Measurements from ENCODE around the gene KCNMA1.

KCNMA1 gene

GRCh38 chr10:77625379-77625778 lies 12.2 kb downstream of the KCNMA1 start:
- no peak overlapping the region for H3K4me3 ChIP-seq (ENCODE audit: low read depth, low read length)
- no peak for TF ChIP-seq CTCF (IDR thresholded peaks at IDR 0.05; ENCODE audit: control insufficient read depth, extremely low read depth, insufficient read depth)
- no peak for DNase-seq (ENCODE audit: low read depth)

DNA sequence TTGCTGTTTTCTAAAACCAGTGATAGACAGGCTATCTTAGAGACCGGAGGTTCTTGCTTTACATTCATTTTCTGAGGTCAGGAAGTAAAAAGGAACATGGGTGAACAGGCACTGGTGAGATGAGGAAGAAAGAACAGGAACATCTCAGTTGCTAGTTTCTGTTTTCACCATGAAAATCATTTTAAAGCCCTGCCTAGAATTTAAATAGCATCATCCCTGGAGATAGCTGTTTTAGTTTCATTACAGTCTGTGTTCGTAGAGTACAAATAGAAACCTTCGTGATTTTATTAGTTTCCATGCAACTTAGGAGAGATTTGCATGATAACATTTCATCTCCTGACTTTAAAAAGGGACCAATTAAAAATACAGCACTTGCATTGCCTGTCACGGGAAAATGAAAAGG lies 14.7 kb downstream of the KCNMA1 start:
- DNase-seq (ENCODE audit: low read depth): no peak
- peak overlapping the region; percentile 26 for H3K4me3 ChIP-seq (ENCODE audit: low read depth, low read length)
- no peak for TF ChIP-seq CTCF (IDR thresholded peaks at IDR 0.05; ENCODE audit: control insufficient read depth, extremely low read depth, insufficient read depth)

DNA sequence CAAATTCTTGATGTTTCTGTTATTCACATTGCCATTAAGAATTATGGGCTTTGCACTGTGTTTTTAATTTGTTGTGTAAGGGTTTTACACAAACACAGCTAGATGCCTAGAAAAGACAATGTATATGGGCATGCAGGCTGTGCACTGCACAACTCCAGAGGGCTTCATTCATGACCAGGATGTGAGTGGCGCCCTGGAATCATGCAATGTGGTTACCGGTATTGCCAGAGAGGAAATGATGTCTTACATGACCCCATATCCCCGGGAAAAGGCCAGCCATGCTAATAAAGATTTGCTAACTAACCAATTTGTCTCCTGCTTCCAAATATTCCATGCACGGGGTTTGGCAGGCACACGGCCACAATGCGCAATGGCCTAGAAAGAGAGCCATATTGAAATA lies 16.9 kb downstream of the KCNMA1 start:
- no peak for TF ChIP-seq CTCF (IDR thresholded peaks at IDR 0.05; ENCODE audit: control insufficient read depth, extremely low read depth, insufficient read depth)
- H3K4me3 ChIP-seq (ENCODE audit: low read depth, low read length): no peak overlapping the region
- no peak for DNase-seq (ENCODE audit: low read depth)

DNA sequence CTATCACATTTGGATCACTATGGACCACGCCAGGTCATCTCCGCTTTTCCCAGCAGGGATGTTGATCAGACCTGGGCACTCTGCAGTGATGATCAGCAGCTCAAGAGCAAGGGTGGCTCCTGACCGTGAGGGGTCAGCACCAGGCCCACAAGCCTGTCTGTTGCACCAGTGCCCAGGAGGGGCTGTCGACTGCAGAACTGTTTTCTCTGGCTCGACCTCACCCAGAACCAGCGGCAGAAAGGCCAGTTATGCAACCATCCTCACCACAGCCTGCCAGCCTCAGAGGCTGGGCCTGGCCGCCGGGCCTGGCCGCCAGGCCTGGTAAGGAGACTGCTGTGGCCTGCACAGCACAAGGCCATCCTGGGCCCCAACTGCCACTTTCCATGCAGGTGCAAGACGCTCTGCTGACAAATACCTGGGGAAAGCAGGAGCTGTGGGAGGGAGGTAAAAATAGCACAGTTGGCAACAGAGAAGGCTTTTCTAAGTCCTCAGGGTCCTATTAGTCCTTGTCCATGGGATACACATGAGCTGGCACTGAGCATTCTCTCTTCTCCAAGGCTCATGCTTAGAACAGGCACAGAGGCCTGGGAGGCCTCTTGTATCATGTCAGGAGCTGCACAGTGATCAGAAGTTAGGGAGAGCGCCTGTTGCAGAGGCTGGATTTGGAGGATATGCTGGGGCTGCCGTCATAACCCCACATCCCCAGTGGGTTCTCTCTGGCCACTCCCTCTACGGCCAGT lies 17.5 kb downstream of the KCNMA1 start:
- DNase-seq (ENCODE audit: low read depth): no peak
- no peak for TF ChIP-seq CTCF (IDR thresholded peaks at IDR 0.05; ENCODE audit: control insufficient read depth, extremely low read depth, insufficient read depth)

GRCh38 chr10:77618117-77618516 lies 19.5 kb downstream of the KCNMA1 start:
- DNase-seq (ENCODE audit: low read depth): no peak
- TF ChIP-seq CTCF (IDR thresholded peaks at IDR 0.05; ENCODE audit: control insufficient read depth, extremely low read depth, insufficient read depth): no peak
- H3K4me3 ChIP-seq (ENCODE audit: low read depth, low read length): no peak overlapping the region

More for the DNA sequence above, 17.5 kb downstream of the KCNMA1 start:
- H3K4me3 ChIP-seq (ENCODE audit: low read depth, low read length): no peak overlapping the region

GRCh38 chr10:77616766-77617165 lies 20.8 kb downstream of the KCNMA1 start:
- H3K4me3 ChIP-seq (ENCODE audit: low read depth, low read length): no peak overlapping the region
- no peak for DNase-seq (ENCODE audit: low read depth)
- TF ChIP-seq CTCF (IDR thresholded peaks at IDR 0.05; ENCODE audit: control insufficient read depth, extremely low read depth, insufficient read depth): no peak

All from LNCaP clone FGC (cell line).